ENCODE measurements around the gene MICALL1. TPM values are rescaled to one million over a fixed set of nuclear protein-coding genes. Genes with fewer than 3 reads are reported as not detected.
"Not testable (repeated sequence)": the region's sequence is repeated elsewhere in the genome, so short reads cannot be mapped to it uniquely, and the experiment has no call there.

MICALL1 gene
- total RNA-seq, 1 donor from 2014 or later, result 5.0 TPM

GRCh38 chr22:37952629-37953028, 46.5 kb downstream of the MICALL1 start:
- peak overlapping the region; percentile 83 for H3K4me3 ChIP-seq
- not testable (repeated sequence) for H3K9me3 Mint-ChIP-seq; H3K36me3 ChIP-seq; H3K36me3 Mint-ChIP-seq; H3K9ac ChIP-seq; H3K9me3 ChIP-seq (ENCODE audit: low read depth); H3K27ac ChIP-seq; DNase-seq (ENCODE audit: low spot score); H3K27ac Mint-ChIP-seq; H3K27me3 Mint-ChIP-seq (ENCODE audit: insufficient read depth, low read depth); H4K20me1 ChIP-seq (ENCODE audit: low read depth)
- peak; percentile 32 for TF ChIP-seq EZH2 (IDR thresholded peaks at IDR 0.05)
- H3F3A ChIP-seq (ENCODE audit: low read depth), result peaks cover 12% of the 10 kb centered on the region
- peak overlapping the region; percentile 86 for H3K4me2 ChIP-seq
- H2AFZ ChIP-seq (replicated peaks), result peak overlapping the region; percentile 96
- peaks cover 15% of the 10 kb centered on the region for H3K27me3 ChIP-seq
- peaks cover 31% of the 10 kb centered on the region for H3K79me2 ChIP-seq (ENCODE audit: low read depth)
- peaks cover 14% of the 10 kb centered on the region for H3K4me1 ChIP-seq
- Mint-ChIP-seq H3K4me3 (peak overlapping the region; percentile 100), H3K4me1 (peaks cover 24% of the 10 kb centered on the region)

GRCh38 chr22:37953062-37953436, 47.0 kb downstream of the MICALL1 start:
- H3K27ac ChIP-seq, result no peak overlapping the region
- peaks cover 10% of the 10 kb centered on the region for H3K36me3 Mint-ChIP-seq
- H3K9me3 Mint-ChIP-seq, result no peaks in the 10 kb centered on the region
- peak overlapping the region; percentile 100 for H3K4me3 Mint-ChIP-seq
- H2AFZ ChIP-seq (replicated peaks), result peak overlapping the region; percentile 96
- peaks cover 31% of the 10 kb centered on the region for H3K79me2 ChIP-seq (ENCODE audit: low read depth)
- peak overlapping the region; percentile 83 for H3K4me3 ChIP-seq
- H3K27me3 Mint-ChIP-seq (ENCODE audit: insufficient read depth, low read depth), result no peaks in the 10 kb centered on the region
- no peaks in the 10 kb centered on the region for H3K36me3 ChIP-seq
- peak; percentile 29 for DNase-seq (ENCODE audit: low spot score)
- H4K20me1 ChIP-seq (ENCODE audit: low read depth), result peaks cover 5% of the 10 kb centered on the region
- peak overlapping the region; percentile 86 for H3K4me2 ChIP-seq
- H3K27ac Mint-ChIP-seq, result peak overlapping the region; percentile 57
- TF ChIP-seq EZH2 (IDR thresholded peaks at IDR 0.05), result no peak
- no peak for TF ChIP-seq EZH2phosphoT487 (IDR thresholded peaks at IDR 0.05)
- TF ChIP-seq CTCF (IDR thresholded peaks at IDR 0.05), result no peak
- no peak overlapping the region for H3K9ac ChIP-seq
- H3K9me3 ChIP-seq (ENCODE audit: low read depth), result no peaks in the 10 kb centered on the region
- peaks cover 15% of the 10 kb centered on the region for H3K27me3 ChIP-seq
- H3F3A ChIP-seq (ENCODE audit: low read depth), result peaks cover 12% of the 10 kb centered on the region
- H3K4me1 Mint-ChIP-seq, result peaks cover 24% of the 10 kb centered on the region
- H3K4me1 ChIP-seq, result peaks cover 14% of the 10 kb centered on the region

GRCh38 chr22:37953437-37954179, 47.5 kb downstream of the MICALL1 start, which contains the start of the genes C22orf23 and POLR2F:
Gene C22orf23 (minus strand): TSS chr22:37953601. CDS start chr22:37953149, 452 bp downstream.
Gene POLR2F (plus strand): TSS chr22:37953699. CDS start chr22:37953788, 89 bp downstream.
- Mint-ChIP-seq H3K36me3 (peaks cover 13% of the 10 kb centered on the region), H3K4me1 (peaks cover 24% of the 10 kb centered on the region), H3K9me3 (no peaks in the 10 kb centered on the region), H3K4me3 (peak within 1 kb of the TSS; percentile 100), H3K27me3 (ENCODE audit: insufficient read depth, low read depth) (no peaks in the 10 kb centered on the region), H3K27ac (peak within 1 kb of the TSS; percentile 96)
- peak; percentile 99 for DNase-seq (ENCODE audit: low spot score)
- Histone ChIP-seq H3K4me2 (peak within 1 kb of the TSS; percentile 86), H3K36me3 (no peaks in the 10 kb centered on the region), H4K20me1 (ENCODE audit: low read depth) (peaks cover 5% of the 10 kb centered on the region), H3K79me2 (ENCODE audit: low read depth) (peaks cover 31% of the 10 kb centered on the region), H3K4me3 (peak within 1 kb of the TSS; percentile 83), H3K27me3 (peaks cover 15% of the 10 kb centered on the region), H3K9me3 (ENCODE audit: low read depth) (no peaks in the 10 kb centered on the region), H3K27ac (no peak within 1 kb of the TSS), H3K4me1 (peaks cover 14% of the 10 kb centered on the region), H2AFZ (replicated peaks) (peak within 1 kb of the TSS; percentile 96), H3F3A (ENCODE audit: low read depth) (peaks cover 12% of the 10 kb centered on the region), H3K9ac (peak within 1 kb of the TSS; percentile 56)
- no peak for TF ChIP-seq EZH2phosphoT487 (IDR thresholded peaks at IDR 0.05)
- TF ChIP-seq CTCF (IDR thresholded peaks at IDR 0.05), result no peak
- no peak for TF ChIP-seq EZH2 (IDR thresholded peaks at IDR 0.05)

- H3K36me3 ChIP-seq, result no peaks in the 10 kb centered on the region
- H3K4me1 ChIP-seq, result peaks cover 14% of the 10 kb centered on the region
- H3K27ac Mint-ChIP-seq, result no peak overlapping the region
- no peaks in the 10 kb centered on the region for H3K9me3 ChIP-seq (ENCODE audit: low read depth)
- H2AFZ ChIP-seq (replicated peaks), result no peak overlapping the region
- peaks cover 22% of the 10 kb centered on the region for H3K36me3 Mint-ChIP-seq
- peaks cover 12% of the 10 kb centered on the region for H3F3A ChIP-seq (ENCODE audit: low read depth)
- H3K4me3 Mint-ChIP-seq, result peak overlapping the region; percentile 100
- peak overlapping the region; percentile 56 for H3K9ac ChIP-seq
- TF ChIP-seq EZH2 (IDR thresholded peaks at IDR 0.05), result no peak
- no peak for TF ChIP-seq CTCF (IDR thresholded peaks at IDR 0.05)
- TF ChIP-seq EZH2phosphoT487 (IDR thresholded peaks at IDR 0.05), result no peak
- peaks cover 15% of the 10 kb centered on the region for H3K27me3 ChIP-seq
- H3K79me2 ChIP-seq (ENCODE audit: low read depth), result peaks cover 31% of the 10 kb centered on the region
- peak overlapping the region; percentile 86 for H3K4me2 ChIP-seq
- no peaks in the 10 kb centered on the region for H3K27me3 Mint-ChIP-seq (ENCODE audit: insufficient read depth, low read depth)
- no peak overlapping the region for H3K27ac ChIP-seq
- H3K9me3 Mint-ChIP-seq, result no peaks in the 10 kb centered on the region
- peaks cover 5% of the 10 kb centered on the region for H4K20me1 ChIP-seq (ENCODE audit: low read depth)
- no peak for DNase-seq (ENCODE audit: low spot score)
- peaks cover 24% of the 10 kb centered on the region for H3K4me1 Mint-ChIP-seq
- peak overlapping the region; percentile 83 for H3K4me3 ChIP-seq
These were observed 48.6 kb downstream of the MICALL1 start for GRCh38 chr22:37954686-37955085.

- H3K27me3 Mint-ChIP-seq (ENCODE audit: insufficient read depth, low read depth); H3K9me3 Mint-ChIP-seq; H2AFZ ChIP-seq (replicated peaks); H3K4me3 Mint-ChIP-seq; H3K4me3 ChIP-seq; H3K9ac ChIP-seq; DNase-seq (ENCODE audit: low spot score); H3K27ac ChIP-seq; H4K20me1 ChIP-seq (ENCODE audit: low read depth); H3K36me3 ChIP-seq; H3K4me2 ChIP-seq; H3K27ac Mint-ChIP-seq; H3K9me3 ChIP-seq (ENCODE audit: low read depth): not testable (repeated sequence)
- Histone ChIP-seq H3F3A (ENCODE audit: low read depth) (peaks cover 11% of the 10 kb centered on the region), H3K27me3 (peaks cover 15% of the 10 kb centered on the region), H3K4me1 (peaks cover 14% of the 10 kb centered on the region), H3K79me2 (ENCODE audit: low read depth) (peaks cover 31% of the 10 kb centered on the region)
- peaks cover 25% of the 10 kb centered on the region for H3K36me3 Mint-ChIP-seq
- peaks cover 24% of the 10 kb centered on the region for H3K4me1 Mint-ChIP-seq
These were observed 49.8 kb downstream of the MICALL1 start for GRCh38 chr22:37955825-37956397.
